Measurements from ENCODE around the gene RCC1.

DNA sequence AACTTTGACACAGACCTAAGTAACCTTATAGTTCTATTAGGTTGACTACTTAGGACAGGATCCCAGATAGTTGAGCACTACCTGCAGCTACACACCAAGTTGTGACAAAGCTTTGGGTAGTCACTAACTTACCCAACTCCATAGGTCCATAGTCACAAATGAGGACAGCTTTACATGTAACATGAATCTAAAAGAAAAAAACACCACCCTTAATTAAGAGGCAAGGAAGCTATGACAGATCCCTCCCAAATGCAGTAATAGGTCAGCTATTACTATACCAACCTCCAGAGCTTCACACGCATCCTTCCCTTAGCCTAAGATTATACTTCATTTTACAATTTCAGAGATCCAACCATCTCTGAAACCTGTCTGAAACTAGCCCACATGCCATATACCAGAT is 73.6 kb downstream of the RCC1 start:
- TF ChIP-seq, protein P1, sequence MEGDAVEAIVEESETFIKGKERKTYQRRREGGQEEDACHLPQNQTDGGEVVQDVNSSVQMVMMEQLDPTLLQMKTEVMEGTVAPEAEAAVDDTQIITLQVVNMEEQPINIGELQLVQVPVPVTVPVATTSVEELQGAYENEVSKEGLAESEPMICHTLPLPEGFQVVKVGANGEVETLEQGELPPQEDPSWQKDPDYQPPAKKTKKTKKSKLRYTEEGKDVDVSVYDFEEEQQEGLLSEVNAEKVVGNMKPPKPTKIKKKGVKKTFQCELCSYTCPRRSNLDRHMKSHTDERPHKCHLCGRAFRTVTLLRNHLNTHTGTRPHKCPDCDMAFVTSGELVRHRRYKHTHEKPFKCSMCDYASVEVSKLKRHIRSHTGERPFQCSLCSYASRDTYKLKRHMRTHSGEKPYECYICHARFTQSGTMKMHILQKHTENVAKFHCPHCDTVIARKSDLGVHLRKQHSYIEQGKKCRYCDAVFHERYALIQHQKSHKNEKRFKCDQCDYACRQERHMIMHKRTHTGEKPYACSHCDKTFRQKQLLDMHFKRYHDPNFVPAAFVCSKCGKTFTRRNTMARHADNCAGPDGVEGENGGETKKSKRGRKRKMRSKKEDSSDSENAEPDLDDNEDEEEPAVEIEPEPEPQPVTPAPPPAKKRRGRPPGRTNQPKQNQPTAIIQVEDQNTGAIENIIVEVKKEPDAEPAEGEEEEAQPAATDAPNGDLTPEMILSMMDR (IDR thresholded peaks at IDR 0.05) = no peak
- TF ChIP-seq REST (IDR thresholded peaks at IDR 0.05; ENCODE audit: insufficient read depth in 1 of 2, low read depth in 2 of 2, low read length in 1 of 2) (no peak), TCF7L2 (IDR thresholded peaks at IDR 0.05; ENCODE audit: low read depth, low read length) (no peak)

Measured in Panc1 (cell line).